Endodermal cell (in vitro differentiated cells): ENCODE results near the gene UGT1A1. TPM values are rescaled to one million over a fixed set of nuclear protein-coding genes. Genes with fewer than 3 reads are reported as not detected.

ENCODE experiments used
- DNase-seq: peaks from one replicate; pipeline ENCODE4 v3.0.0-alpha.2; 2017
- H3K27ac ChIP-seq: 2 replicates; pipeline ENCODE4 v1.5.1; 2013; ENCODE audit warnings: mild to moderate bottlenecking, low read depth, low read length, moderate library complexity
- H3K27me3 ChIP-seq: 2 replicates; pipeline ENCODE4 v1.6.1; 2013; ENCODE audit warnings: mild to moderate bottlenecking, low read length, moderate library complexity; ENCODE audit not compliant: insufficient read depth, control insufficient read depth, poor library complexity, severe bottlenecking
- H3K36me3 ChIP-seq: 2 replicates; pipeline ENCODE4 v1.7.0; 2013; ENCODE audit warnings: mild to moderate bottlenecking, low read length, moderate library complexity; ENCODE audit not compliant: control insufficient read depth, insufficient read depth
- H3K4me1 ChIP-seq: one replicate; pipeline ENCODE4 v1.7.0; 2013; ENCODE audit warnings: low read length; ENCODE audit not compliant: control insufficient read depth, insufficient read depth
- H3K4me3 ChIP-seq: 2 replicates; pipeline ENCODE4 v1.5.1; 2013; ENCODE audit warnings: mild to moderate bottlenecking, low read length, moderate library complexity
- H3K9ac ChIP-seq: 2 replicates; pipeline ENCODE4 v1.6.1; 2013; ENCODE audit warnings: mild to moderate bottlenecking, low read length, moderate library complexity; ENCODE audit not compliant: poor library complexity, severe bottlenecking; ENCODE audit errors: extremely low read depth
- H3K9me3 ChIP-seq: 2 replicates; pipeline ENCODE4 v1.6.1; 2013; ENCODE audit warnings: mild to moderate bottlenecking, low read length, moderate library complexity; ENCODE audit not compliant: control insufficient read depth
- H3K27ac Mint-ChIP-seq: 2 replicates; pipeline ENCODE4 v1.8.0; 2020; ENCODE audit warnings: mixed read lengths
- H3K27me3 Mint-ChIP-seq: 2 replicates; pipeline ENCODE4 v1.8.0; 2021; ENCODE audit warnings: mild to moderate bottlenecking, mixed read lengths; ENCODE audit not compliant: insufficient read depth
- H3K36me3 Mint-ChIP-seq: 2 replicates; pipeline ENCODE4 v1.8.0; 2020; ENCODE audit warnings: low read depth, mixed read lengths
- H3K4me1 Mint-ChIP-seq: 2 replicates; pipeline ENCODE4 v1.8.0; 2020; ENCODE audit warnings: mixed read lengths
- H3K4me3 Mint-ChIP-seq: 2 replicates; pipeline ENCODE4 v1.8.0; 2020; ENCODE audit warnings: mild to moderate bottlenecking, moderate library complexity, mixed read lengths
- H3K9me3 Mint-ChIP-seq: 2 replicates; pipeline ENCODE4 v1.8.0; 2020; ENCODE audit warnings: mild to moderate bottlenecking, mixed read lengths
- CTCF ChIP-seq: fragments of 200-600 bp; sonication (generic); conservative IDR thresholded peaks from 2 replicates; pipeline ENCODE4 v1.5.0; 2021; ENCODE audit warnings: antibody characterized with exemption, mild to moderate bottlenecking
- WGBS, 2 experiments: methylation state at CpG; one replicate each; pipeline versions ENCODE4 v1.1.5 to v1.1.7; 2013; ENCODE audit warnings: missing lambda C conversion rate in 2 of 2, mixed read lengths in 1 of 2; ENCODE audit not compliant: insufficient coverage in 1 of 2, insufficient read length in 1 of 2; 5-methylcytosine and 5-hydroxymethylcytosine counted together
- total RNA-seq, 2 donors: library from RNA; stranded (reverse); fragmentation: NEBNext Ultra II Directional in 1 of 2; extraction: Animal tissue kit (Norgen Biotek cat#: 25700) in 1 of 2; gene quantifications; 2 replicates in 1 of 2; 3 replicates in 1 of 2; pipeline ENCODE4 v1.2.1, GENCODE V29; 2021

Gene UGT1A1
- total RNA-seq, 2 donors from 2014 or later: not detected

- Histone ChIP-seq H3K9ac (no peak overlapping the region), H3K4me3 (no peak overlapping the region), H3K36me3 (no peaks in the 10 kb centered on the region), H3K27ac (no peak overlapping the region), H3K27me3 (no peaks in the 10 kb centered on the region), H3K9me3 (no peaks in the 10 kb centered on the region), H3K4me1 (no peaks in the 10 kb centered on the region)
- no peak overlapping the region for H3K27ac Mint-ChIP-seq
- no peaks in the 10 kb centered on the region for H3K36me3 Mint-ChIP-seq
- no peak for DNase-seq
- no peaks in the 10 kb centered on the region for H3K9me3 Mint-ChIP-seq
- 93 to 96% methylated on average over 15 to 18 of the region's 18 CpGs for WGBS, 2 experiments
- H3K4me1 Mint-ChIP-seq: no peaks in the 10 kb centered on the region
- peaks cover 2% of the 10 kb centered on the region for H3K27me3 Mint-ChIP-seq
- no peak for TF ChIP-seq CTCF
- H3K4me3 Mint-ChIP-seq: no peak overlapping the region
These were observed 33.5 kb downstream of the UGT1A1 start for GRCh38 chr2:233793465-233794127.

GRCh38 chr2:233794128-233794658 lies 34.1 kb downstream of the UGT1A1 start:
- Mint-ChIP-seq H3K4me3 (no peak overlapping the region), H3K9me3 (no peaks in the 10 kb centered on the region), H3K36me3 (no peaks in the 10 kb centered on the region), H3K27me3 (peaks cover 2% of the 10 kb centered on the region), H3K27ac (no peak overlapping the region), H3K4me1 (no peaks in the 10 kb centered on the region)
- DNase-seq: peak; percentile 40
- 92 to 93% methylated on average over 7 to 17 of the region's 17 CpGs for WGBS, 2 experiments
- Histone ChIP-seq H3K27me3 (no peaks in the 10 kb centered on the region), H3K9ac (no peak overlapping the region), H3K36me3 (no peaks in the 10 kb centered on the region), H3K9me3 (no peaks in the 10 kb centered on the region), H3K4me3 (no peak overlapping the region), H3K27ac (no peak overlapping the region), H3K4me1 (no peaks in the 10 kb centered on the region)
- no peak for TF ChIP-seq CTCF

- Histone ChIP-seq H3K27me3 (no peaks in the 10 kb centered on the region), H3K36me3 (no peaks in the 10 kb centered on the region), H3K4me1 (no peaks in the 10 kb centered on the region), H3K4me3 (no peak overlapping the region), H3K9me3 (no peaks in the 10 kb centered on the region), H3K9ac (no peak overlapping the region), H3K27ac (no peak overlapping the region)
- 92 to 93% methylated on average over 9 to 13 of the region's 13 CpGs for WGBS, 2 experiments
- Mint-ChIP-seq H3K4me3 (no peak overlapping the region), H3K9me3 (peaks cover 3% of the 10 kb centered on the region), H3K27ac (no peak overlapping the region), H3K27me3 (peaks cover 2% of the 10 kb centered on the region), H3K36me3 (no peaks in the 10 kb centered on the region), H3K4me1 (no peaks in the 10 kb centered on the region)
- TF ChIP-seq CTCF: no peak
- DNase-seq: peak; percentile 28
These were observed 35.7 kb downstream of the UGT1A1 start for GRCh38 chr2:233795735-233796171.
